Measurements from ENCODE around the gene FAM89B.

GRCh38 chr11:65577756-65578109 lies 5.4 kb downstream of the FAM89B start:
- TF ChIP-seq EZH2phosphoT487 (conservative IDR thresholded peaks at IDR 0.05; ENCODE audit: low read length) (no peak), CTCF (IDR thresholded peaks at IDR 0.05; ENCODE audit: insufficient read depth, low read length, poor library complexity, severe bottlenecking) (no peak)

Measured in SU-DHL-6 (cell line).